ENCODE data around the gene FRZB.
"Not testable (repeated sequence)": the region's sequence is repeated elsewhere in the genome, so short reads cannot be mapped to it uniquely, and the experiment has no call there.

The FRZB gene

DNA sequence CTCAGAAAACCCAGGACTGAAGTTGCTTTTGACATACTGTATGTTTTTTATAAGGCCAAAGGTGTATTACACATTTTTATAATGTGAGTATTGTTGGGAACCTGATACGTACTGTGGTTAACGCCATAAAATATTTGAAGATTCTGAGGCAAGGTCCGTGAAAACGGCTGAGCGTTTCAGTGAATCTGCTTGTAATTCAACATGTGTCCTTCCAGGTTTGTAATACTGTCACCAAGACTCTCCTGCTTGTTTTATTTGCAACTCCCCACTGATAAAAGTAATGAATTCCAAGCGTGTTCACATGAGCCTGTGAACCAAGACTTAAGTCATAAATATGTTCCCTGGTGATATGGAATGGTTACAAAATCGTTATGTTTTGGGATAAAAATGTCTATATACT is 23.9 kb upstream of the FRZB start:
- no peak for DNase-seq (ENCODE audit: low read depth)

DNA sequence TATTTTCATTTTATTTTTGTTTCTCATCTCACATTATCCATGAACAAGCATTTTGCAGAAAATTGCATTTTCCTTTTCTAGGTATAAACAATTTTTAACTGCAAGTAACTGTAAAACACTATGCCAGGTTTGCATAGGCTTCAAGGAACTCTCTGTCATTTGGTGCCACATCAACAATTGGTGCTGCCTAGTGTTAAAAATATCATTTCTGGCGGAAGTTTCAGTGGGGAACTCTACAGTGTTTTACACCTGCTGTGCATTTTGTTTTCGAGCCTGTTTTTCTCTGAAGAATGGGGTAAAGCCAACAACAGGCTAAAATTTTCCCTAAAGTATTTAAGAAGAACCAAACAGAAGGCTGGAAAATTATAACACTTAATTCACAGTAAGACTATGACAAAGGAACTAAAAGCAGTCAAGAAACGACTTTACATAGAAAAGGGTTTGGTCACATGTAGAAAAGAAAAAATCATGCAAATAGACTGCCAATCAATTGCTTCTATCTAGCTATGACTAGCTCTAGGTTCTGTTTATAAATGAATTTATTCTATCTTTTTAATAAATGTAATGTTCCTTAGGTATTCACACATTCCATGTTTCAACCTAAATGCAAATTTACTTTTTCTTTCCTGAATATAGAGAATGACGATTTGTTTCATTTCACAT is 21.4 kb upstream of the FRZB start:
- no peak for DNase-seq (ENCODE audit: low read depth)

DNA sequence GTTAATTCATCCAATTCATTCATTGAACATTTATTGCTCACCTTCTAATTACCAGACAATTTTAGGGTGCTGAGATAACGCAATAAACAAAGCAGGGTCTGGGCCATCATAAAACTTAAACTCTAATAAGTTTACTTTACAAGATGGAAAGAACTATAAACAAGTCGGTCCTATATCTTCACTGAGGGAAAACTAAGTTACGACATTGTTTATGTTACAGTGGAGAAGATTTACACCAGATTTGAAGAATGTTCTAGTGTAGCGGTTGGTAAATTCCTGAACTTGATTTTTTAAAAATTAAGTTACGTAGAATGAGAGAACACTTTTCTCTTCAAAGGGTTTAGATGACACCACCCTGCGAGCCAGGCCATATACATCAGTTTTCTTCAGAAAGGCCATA is 20.7 kb upstream of the FRZB start:
- DNase-seq (ENCODE audit: low read depth): no peak

DNA sequence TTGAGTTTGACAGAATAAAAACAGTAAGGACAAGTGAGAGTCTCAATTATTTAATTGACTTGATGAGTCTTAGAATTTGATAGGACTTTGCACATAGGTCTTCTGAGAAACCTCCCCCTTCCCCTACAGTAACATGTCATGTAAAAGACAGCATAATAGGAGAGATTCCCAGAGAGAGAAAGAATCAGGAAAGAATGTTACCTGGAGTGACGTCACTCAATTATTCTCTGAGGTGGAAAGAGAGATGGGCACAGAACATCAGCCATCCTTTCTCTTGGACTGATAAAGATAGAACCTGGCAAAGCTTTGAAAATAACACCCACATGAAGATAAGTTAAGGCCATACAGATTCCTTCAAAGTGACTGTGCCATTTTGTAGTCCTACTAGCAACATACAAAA is 19.3 kb upstream of the FRZB start:
- DNase-seq (ENCODE audit: low read depth): no peak

DNA sequence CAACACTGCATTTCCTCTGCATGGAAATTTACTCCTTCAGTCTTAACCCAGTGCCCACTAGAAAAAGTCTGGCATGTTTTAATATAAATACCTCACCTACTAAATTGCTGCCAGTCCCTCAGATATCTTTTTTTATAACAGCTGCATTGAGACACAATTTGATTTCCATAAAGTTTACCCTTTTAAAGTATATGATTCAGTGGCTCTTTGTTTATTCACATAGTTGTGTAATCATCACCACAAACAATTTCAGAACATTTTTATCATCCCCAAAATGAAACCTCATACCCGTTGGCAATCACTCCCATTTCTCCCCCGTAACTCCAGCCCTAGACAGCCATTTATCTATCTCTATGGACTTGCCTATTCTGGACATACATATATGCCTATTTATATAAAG is 17.0 kb upstream of the FRZB start:
- DNase-seq (ENCODE audit: low read depth): no peak

DNA sequence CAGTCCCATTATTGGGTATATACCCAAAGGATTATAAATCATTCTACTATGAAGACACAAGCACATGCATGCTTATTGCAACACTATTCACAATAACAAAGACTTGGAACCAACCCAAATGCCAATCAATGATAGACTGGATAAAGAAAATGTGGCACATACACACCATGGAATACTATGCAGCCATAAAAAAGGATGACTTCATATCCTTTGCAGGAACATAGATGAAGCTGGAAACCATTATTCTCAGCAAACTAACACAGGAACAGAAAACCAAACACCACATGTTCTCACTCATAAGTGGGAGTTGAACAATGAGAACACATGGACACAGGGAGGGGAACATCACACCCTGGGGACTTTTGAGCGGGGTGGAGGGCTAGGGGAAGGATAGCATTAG is 13.7 kb upstream of the FRZB start:
- DNase-seq (ENCODE audit: low read depth): not testable (repeated sequence)

DNA sequence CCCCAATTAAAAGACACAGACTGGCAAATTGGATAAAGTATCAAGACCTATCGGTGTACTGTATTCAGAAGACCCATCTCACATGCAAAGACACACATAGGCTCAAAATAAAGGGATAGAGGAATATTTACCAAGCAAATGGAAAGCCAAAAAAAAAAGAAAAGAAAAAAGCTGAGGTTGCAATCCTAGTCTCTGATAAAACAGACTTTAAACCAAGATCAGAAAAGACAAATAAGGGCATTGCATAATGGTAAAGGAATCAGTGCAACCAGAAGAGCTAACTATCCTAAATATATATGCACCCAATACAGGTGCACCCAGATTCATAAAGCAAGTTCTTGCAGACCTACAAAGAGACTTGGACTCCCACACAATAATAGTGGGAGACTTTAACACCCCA is 10.2 kb upstream of the FRZB start:
- not testable (repeated sequence) for DNase-seq (ENCODE audit: low read depth)

DNA sequence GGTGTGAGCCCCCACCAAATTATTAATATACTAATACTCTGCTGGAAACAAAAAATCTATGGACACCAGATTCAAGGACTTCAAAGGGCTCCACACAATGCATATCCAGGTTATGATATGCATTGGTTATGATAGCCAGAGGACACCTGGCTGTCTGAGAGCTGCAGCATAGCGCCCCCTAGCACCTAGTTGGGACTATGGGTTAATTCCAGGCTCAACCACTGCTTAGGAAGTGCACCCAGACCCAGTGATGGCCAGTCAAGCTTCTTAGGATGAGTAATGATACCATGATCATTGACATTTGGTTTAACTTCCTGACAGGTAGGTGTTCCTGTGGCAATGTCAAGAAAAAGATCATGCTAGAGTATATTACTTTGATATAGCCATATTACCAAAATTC is 3.8 kb upstream of the FRZB start:
- DNase-seq (ENCODE audit: low read depth): no peak

DNA sequence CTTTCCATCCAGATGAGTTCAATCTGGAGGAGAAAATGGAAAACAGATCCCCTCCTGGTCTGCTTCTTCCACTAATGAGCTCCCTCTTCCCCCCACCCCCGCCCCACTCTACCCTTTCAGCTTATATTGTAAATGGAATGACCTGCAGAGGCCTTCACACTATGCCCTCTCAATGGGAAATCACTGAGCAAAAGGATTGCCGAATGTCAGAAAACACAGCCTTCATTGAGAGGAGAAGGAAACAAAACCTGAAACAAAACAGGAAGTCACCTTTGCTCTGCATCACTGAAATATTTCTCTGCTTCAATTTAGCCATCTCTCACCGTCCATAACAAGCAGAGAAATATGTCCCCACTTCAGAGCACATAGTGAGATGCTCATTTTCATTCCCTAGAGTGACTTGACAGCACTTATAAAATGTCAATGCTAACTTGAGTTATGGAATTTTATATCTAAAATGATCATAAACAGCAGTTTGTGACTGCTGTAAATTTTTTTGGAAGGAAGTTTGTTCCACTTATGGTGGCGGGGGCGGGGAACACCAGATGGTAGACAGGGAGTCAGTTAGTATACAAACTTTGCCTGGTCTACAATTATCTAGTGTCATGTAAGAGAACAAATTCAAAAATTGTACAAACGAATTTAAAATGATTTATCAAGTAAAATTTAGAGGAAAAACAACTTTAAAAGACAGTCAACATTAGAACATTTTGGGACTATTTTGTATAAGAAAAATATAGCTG is 1.8 kb upstream of the FRZB start:
- DNase-seq (ENCODE audit: low read depth): no peak

DNA sequence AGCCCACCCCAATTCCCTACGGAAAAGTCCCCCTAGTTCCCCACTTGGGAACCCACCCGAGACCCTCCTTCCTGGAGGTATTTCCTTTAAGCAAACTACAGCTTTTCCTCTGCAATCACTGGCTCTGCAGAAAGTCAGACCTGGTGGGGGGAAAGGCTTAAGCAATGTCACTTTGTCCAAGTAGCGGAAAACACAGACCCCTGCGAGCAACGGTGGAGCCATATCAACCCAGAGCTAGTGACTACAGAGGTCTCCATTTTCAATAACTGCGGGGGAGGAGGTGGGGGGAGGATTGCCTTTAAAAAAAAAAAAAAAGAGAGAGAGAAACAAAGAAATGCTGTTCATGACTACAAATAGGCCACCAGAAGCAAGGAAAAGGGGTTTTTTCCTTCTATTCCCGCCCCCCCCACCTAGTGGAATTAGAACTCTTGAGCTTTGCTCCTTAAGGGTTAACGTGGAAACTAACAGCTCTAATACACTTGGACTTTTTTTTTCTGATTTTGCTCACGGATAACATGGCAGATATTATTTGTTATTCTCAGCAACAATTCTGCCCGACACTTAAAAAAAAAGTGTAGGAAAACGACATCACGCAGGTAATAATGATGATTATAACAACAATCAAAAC is 1.1 kb upstream of the FRZB start:
- no peak for DNase-seq (ENCODE audit: low read depth)

DNA sequence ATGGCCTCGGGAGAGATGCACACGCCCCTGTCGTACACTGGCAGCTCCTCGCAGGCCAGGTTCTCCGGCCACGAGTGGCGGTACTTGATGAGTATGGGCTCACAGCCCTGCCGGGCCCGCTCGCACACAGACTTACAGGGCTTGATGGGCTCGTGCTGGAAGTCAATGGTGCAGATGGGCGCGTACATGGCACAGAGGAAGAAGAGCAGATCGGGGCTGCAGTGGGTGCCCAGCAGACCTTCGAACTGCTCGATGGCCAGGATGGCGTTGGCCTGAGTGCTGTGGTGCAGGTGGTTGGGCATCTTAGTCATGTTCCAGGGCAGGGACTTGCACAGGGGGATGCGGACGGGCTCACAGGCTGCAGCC is 359 bp downstream of the FRZB start:
- DNase-seq (ENCODE audit: low read depth): no peak

DNA sequence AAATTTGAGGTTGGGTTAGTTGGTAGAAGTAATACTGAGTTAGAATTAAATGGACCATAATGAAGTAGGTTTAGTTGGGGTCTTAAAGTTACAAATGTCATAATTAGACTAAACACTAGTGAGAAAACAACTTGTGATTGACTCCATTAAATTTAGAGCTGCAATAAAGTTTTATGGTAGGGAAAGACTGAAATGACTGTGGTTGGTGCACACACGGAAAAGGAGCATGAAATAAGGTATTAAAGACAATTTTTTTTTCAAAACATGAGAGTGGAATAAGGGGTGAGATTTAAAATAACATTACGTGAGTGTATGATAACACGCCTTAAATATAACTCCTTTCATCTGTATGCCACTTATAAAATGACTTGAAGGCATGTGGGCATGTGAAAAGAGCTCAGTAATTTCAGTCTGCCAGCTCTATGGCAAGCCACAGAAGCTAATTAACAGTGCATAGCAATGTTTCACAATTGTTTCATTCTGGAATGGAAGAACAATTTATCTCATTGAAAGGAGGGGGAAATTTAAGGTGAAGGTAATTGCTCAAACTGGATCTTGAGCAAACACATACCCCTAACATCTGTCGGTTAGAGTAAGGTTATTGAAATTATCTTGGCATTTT is 1.4 kb downstream of the FRZB start:
- no peak for DNase-seq (ENCODE audit: low read depth)

DNA sequence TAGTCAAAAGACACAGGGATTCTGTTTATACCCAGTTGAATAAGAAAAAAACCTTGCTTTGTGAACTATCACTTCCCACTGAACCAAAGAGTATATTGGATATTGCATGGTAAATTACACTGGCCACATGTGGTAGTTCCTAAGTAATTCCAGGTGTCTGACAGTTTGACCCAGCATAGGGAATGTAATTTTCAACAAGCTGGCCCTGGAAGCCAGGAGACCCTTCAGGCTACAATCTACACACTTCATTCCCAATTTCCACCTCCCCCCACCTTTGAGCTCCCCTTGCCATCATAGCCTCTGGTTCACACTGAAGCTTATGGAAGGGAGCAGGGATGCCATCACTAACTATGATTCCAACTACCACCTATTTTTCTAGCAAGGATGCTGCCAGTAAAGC is 2.8 kb downstream of the FRZB start:
- DNase-seq (ENCODE audit: low read depth): no peak

DNA sequence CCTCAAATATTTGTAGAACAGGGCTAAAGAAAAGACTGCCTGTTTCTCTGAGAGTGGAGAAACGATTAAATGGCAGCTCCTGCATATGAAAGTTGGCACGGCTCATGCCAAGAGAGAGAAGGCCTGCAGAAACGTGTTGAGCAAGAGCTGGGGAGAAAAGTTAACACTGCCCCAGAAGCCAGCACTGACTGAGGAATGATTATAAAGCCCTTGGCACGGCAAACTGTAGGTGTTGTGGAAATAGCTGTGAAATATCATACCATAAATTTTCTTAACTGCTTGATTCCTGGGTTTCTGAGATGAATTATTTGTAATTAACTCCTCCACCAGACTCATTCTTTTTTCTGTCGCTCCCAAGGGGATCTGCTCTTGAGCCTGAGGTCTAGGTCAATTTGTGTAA is 4.3 kb downstream of the FRZB start:
- no peak for DNase-seq (ENCODE audit: low read depth)

DNA sequence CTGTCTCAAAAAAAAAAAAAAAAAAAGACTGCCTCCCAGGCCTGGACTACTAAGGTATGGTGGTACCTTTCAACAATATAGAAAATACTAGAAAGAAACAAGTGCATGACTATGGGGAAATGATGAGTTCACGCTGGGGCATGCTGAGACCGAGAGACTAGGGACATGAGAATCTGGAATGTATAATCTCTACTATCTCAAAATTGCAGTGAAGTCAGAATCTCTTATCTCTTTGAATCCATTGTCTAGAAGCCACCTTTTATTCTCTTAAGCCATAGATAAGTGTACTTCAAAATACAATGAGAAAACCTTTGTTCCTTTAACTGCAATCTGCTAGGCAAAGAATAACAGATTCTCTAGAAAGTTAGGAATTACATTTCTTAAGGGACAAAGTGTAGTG is 5.6 kb downstream of the FRZB start:
- no peak for DNase-seq (ENCODE audit: low read depth)

DNA sequence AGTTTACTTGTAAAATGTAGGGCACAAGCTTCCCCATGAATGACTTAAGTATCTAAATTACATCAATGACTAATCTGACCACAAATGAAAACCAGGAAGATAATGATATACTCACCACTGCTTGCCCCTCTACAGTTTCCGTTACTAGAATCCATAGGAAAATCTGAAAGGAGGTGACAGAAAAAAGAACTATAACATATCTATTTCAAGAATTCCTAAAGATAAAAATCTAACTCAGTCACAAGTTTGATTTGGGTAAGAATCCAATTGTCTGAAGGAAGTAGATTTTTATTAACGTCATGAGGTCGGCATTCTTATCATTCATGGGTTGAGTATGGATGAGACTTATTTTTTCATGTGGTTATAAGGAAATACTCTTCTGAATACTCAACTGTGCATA is 7.8 kb downstream of the FRZB start:
- no peak for DNase-seq (ENCODE audit: low read depth)

DNA sequence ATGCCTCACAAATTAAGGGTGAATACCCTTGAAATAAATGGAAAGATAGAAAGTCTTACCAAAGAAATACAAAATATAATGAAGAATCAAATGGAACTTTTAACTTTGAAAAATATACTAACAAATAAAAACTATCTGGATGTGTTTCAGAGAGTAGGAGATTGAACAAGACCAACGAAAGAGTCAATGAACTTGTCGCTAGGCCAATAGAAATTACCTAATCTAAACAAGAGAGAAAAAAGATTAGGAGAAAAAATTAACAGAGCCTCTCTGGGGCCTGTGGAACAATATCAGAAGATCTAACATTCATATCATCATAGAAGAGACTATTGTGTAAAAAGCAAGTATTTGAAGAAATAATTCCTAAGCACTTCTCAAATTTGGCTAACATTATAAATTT is 11.1 kb downstream of the FRZB start:
- DNase-seq (ENCODE audit: low read depth): no peak

DNA sequence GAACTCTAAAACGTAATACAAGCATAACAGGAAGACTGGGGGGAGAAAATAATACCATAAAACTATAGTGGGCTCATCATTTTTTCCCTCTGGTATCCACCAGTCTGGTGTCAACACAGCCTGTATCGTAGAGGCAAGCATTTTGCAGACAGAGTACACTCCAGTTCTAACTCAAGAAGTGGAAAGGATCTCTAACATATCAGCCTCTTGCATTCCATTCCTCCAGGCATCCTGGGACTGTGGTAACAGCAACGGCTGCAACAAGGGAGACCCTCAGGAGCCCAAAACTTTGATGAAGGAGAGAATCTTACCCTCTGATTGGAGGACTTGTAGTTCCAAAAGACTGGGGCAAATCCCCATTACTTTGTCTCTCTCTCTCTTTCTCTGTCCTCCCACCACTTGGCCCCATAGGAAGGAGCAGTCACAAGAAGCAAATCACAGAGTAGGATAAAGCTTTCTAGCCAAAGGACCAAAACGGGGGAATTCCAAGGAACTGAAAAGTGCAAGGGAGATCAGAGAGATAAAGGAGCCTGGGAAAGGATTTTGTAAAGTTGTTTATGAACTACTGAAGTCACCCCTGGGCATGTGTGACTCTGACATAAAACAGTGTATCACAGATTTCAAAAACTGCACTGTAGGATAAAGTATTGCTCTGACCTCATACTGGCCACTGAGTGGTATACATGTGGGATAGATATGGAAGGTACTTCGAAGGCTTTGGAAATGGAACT is 11.9 kb downstream of the FRZB start:
- DNase-seq (ENCODE audit: low read depth): no peak

DNA sequence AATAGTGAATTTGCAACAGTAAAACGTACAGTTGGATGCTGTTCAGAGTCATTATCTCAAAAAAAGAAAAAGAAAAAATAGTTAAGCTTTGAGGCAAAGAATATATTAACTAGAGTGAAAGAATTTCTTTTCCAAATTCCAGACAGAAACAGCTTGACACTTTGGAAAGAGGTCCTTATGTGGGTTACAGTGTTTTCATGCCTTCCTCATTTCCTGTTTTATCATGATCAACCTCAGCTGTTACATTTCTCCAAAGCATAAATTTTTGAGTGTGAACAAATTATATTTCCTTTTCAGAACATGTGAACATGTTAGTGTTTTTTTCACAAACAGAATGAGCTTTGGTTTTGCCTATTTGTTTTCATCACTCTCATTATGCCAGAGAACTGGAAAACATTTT is 13.6 kb downstream of the FRZB start:
- DNase-seq (ENCODE audit: low read depth): no peak

DNA sequence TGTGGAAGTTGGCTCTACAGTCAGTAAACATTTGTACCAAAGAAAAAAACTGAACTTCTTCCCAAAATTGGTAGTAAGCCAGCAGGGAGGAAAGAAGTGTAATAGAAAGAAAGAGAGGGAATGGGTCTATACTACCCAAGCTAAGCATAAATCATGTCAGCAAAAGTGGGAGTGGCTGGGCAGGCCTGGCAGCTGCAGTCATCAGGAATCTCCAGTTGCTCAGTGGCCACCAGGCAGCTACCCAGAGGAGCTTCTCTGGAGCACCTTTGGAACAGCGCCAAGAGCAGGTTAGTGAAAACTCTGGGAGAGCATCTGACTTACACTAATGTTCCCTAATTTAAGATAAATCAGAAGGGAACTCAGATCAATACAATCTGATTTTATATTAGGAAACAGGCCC is 14.3 kb downstream of the FRZB start:
- no peak for DNase-seq (ENCODE audit: low read depth)

DNA sequence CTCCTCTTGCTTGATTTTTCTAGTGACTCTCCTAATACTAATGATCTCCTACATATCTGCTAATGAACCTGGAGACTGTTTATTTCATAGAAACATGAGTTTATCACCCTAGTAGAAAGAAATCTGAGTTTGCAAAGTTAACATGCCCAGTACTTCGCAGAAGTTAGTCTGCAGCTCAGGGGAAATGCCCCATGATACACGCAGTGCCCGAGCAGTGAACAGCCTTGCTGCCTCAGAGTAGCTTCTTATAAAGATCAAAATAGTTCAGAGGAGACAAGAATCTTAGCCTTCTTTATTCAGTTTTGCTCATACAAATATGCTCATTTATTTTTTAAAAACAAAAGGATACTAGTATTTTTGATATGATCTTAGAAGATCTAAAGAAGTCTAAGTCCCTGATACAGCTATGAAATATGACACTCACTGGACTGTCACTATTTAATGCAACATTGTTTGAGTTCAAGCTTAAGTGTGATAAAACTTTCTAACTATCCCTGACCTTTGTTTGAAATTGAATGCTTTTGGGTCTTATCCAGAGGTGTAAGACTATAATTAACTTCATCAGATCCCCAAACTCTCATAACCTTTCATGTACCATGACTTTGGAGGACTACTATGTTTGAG is 20.5 kb downstream of the FRZB start:
- DNase-seq (ENCODE audit: low read depth): no peak

DNA sequence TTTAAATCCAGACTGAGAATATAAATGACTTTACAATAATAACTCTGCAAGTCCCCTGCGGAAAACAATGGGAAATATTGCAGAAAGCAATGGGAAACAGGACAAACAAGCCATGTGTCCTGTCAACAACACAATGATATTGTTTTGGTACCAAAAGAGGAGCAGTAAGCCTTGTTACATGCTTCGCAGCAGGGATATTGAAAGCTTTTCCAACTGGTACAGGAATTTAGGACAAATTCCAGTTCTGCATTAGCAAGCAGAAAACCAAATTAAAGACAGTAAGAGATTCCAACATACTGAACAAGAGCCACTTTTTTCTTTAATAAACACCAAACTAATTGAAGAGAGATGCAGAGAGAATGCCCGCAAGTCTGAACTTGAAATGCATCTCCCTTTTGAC is 30.0 kb downstream of the FRZB start:
- no peak for DNase-seq (ENCODE audit: low read depth)
